IMR-90 (cell line): ENCODE measurements around the gene GALNT6. TPM values are rescaled to one million over a fixed set of nuclear protein-coding genes. Genes with fewer than 3 reads are reported as not detected.

Experiments used
- ATAC-seq: fragments of 200-7000 bp; cut with Tn5 transposase; 2 replicates; pipeline ENCODE4 v1.9.1; 2020; ENCODE audit warnings: low read depth, mild to moderate bottlenecking, moderate library complexity
- BruUV-seq: library from RNA; stranded (reverse); fragments of 400-500 nt; replicated peaks from 2 replicates; lab custom pipeline; 2021; lab: Mats Ljungman, UMichigan
- CTCF ChIA-PET: fragments of 300-600 bp; formaldehyde crosslinking; extraction: SDS; loops from one replicate; lab custom pipeline; 2021; ENCODE audit warnings: antibody characterized with exemption; lab: Yijun Ruan, JAX
- POLR2A ChIA-PET: fragments of 300-600 bp; sonication (Branson Sonifier 250); formaldehyde crosslinking; loops from one replicate; lab custom pipeline; 2022; ENCODE audit warnings: antibody characterized with exemption; ENCODE audit not compliant: unreplicated experiment; lab: Charles Lee
- DNase-seq: peaks from one replicate; pipeline ENCODE4 v3.0.0; 2013
- H2AFZ ChIP-seq: replicated peaks from 2 replicates; pipeline ENCODE3; 2013; ENCODE audit warnings: low read length, mild to moderate bottlenecking; ENCODE audit not compliant: poor library complexity
- H2AK5ac ChIP-seq: 2 replicates; pipeline ENCODE4 v1.6.1; 2013; ENCODE audit warnings: low read depth, low read length, inconsistent platforms
- H2AK9ac ChIP-seq: replicated peaks from 2 replicates; pipeline ENCODE3; 2013; ENCODE audit warnings: mild to moderate bottlenecking, low read depth, low read length, moderate library complexity; ENCODE audit not compliant: poor library complexity
- H2BK120ac ChIP-seq: 2 replicates; pipeline ENCODE4 v1.6.1; 2013; ENCODE audit warnings: low read depth, low read length, inconsistent platforms
- H2BK15ac ChIP-seq: 3 replicates; pipeline ENCODE4 v1.6.1; 2013; ENCODE audit warnings: low read depth, low read length, inconsistent platforms
- H2BK20ac ChIP-seq: 2 replicates; pipeline ENCODE4 v1.6.1; 2013; ENCODE audit warnings: low read depth, mild to moderate bottlenecking, inconsistent platforms, low read length, moderate library complexity
- H2BK5ac ChIP-seq: 2 replicates; pipeline ENCODE4 v1.6.1; 2013; ENCODE audit warnings: mild to moderate bottlenecking, low read depth, low read length, inconsistent platforms; ENCODE audit not compliant: poor library complexity, severe bottlenecking
- H3K14ac ChIP-seq: replicated peaks from 2 replicates; pipeline ENCODE4 v1.6.1; 2013; ENCODE audit warnings: low read depth, low read length, inconsistent platforms
- H3K18ac ChIP-seq: 2 replicates; pipeline ENCODE4 v1.6.1; 2013; ENCODE audit warnings: low read depth, low read length, control low read depth
- H3K23ac ChIP-seq: 2 replicates; pipeline ENCODE4 v1.6.1; 2013; ENCODE audit warnings: low read depth, low read length, inconsistent platforms
- H3K27ac ChIP-seq: 2 replicates; pipeline ENCODE4 v1.5.1; 2013; ENCODE audit warnings: mild to moderate bottlenecking, control low read depth, low read length; ENCODE audit not compliant: insufficient read depth
- H3K27me3 ChIP-seq: 2 replicates; pipeline ENCODE4 v1.6.1; 2013; ENCODE audit warnings: low read length; ENCODE audit not compliant: control insufficient read depth, insufficient read depth
- H3K36me3 ChIP-seq: 2 replicates; pipeline ENCODE4 v1.6.1; 2013; ENCODE audit warnings: low read length, mixed read lengths; ENCODE audit not compliant: control insufficient read depth, insufficient read depth
- H3K4ac ChIP-seq: 2 replicates; pipeline ENCODE4 v1.6.1; 2013; ENCODE audit warnings: low read depth, low read length, inconsistent platforms
- H3K4me1 ChIP-seq: 2 replicates; pipeline ENCODE4 v1.6.1; 2013; ENCODE audit warnings: low read length, mixed read lengths; ENCODE audit not compliant: control insufficient read depth, insufficient read depth
- H3K4me2 ChIP-seq: 2 replicates; pipeline ENCODE4 v1.6.1; 2013; ENCODE audit warnings: low read depth, mild to moderate bottlenecking, control low read depth, low read length, moderate library complexity
- H3K4me3 ChIP-seq: 2 replicates; pipeline ENCODE4 v1.5.1; 2013; ENCODE audit warnings: low read depth, mild to moderate bottlenecking, control low read depth, low read length, moderate library complexity; ENCODE audit not compliant: insufficient read depth
- H3K56ac ChIP-seq: 2 replicates; pipeline ENCODE4 v1.6.1; 2013; ENCODE audit warnings: low read length, inconsistent platforms; ENCODE audit not compliant: insufficient read depth; ENCODE audit errors: extremely low read depth
- H3K79me1 ChIP-seq, 2 experiments: 2 replicates each; pipeline ENCODE4 v1.6.1; 2013; ENCODE audit warnings: low read length in 2 of 2, inconsistent platforms in 1 of 2, low read depth in 1 of 2
- H3K9ac ChIP-seq: 2 replicates; pipeline ENCODE4 v1.6.1; 2013; ENCODE audit warnings: low read depth, low read length, control low read depth
- H3K9me1 ChIP-seq: 2 replicates; pipeline ENCODE4 v1.6.1; 2013; ENCODE audit warnings: low read length, inconsistent platforms; ENCODE audit not compliant: insufficient read depth
- H3K9me3 ChIP-seq: 2 replicates; pipeline ENCODE4 v1.6.1; 2013; ENCODE audit warnings: low read length; ENCODE audit not compliant: control insufficient read depth, insufficient read depth
- H4K20me1 ChIP-seq: 2 replicates; pipeline ENCODE4 v1.6.1; 2013; ENCODE audit warnings: low read length, inconsistent platforms; ENCODE audit not compliant: insufficient read depth
- H4K5ac ChIP-seq: 2 replicates; pipeline ENCODE4 v1.6.1; 2013; ENCODE audit warnings: mild to moderate bottlenecking, low read depth, low read length, control low read depth
- H4K8ac ChIP-seq, 2 experiments: 2 replicates each; pipeline ENCODE4 v1.6.1; 2013; ENCODE audit warnings: low read depth in 2 of 2, low read length in 2 of 2, control low read depth in 1 of 2, inconsistent platforms in 1 of 2
- H4K91ac ChIP-seq: 2 replicates; pipeline ENCODE4 v1.6.1; 2013; ENCODE audit warnings: low read depth, low read length, inconsistent platforms; ENCODE audit not compliant: insufficient read depth
- CHD1 ChIP-seq: IDR thresholded peaks from 2 replicates; pipeline ENCODE4 v1.6.1; 2012; ENCODE audit warnings: low read depth, low read length, improper control_type of control experiment
- FOS ChIP-seq: fragments of 150-350 bp; IDR thresholded peaks from 2 replicates; pipeline ENCODE4 v1.6.1; 2016; ENCODE audit warnings: low read depth, low read length
- MAZ ChIP-seq: IDR thresholded peaks from 2 replicates; pipeline ENCODE4 v1.6.1; 2012; ENCODE audit warnings: low read depth, mild to moderate bottlenecking, low read length, improper control_type of control experiment, moderate library complexity, borderline replicate concordance
- MXI1 ChIP-seq: IDR thresholded peaks from 2 replicates; pipeline ENCODE4 v1.6.1; 2012; ENCODE audit warnings: low read depth, mild to moderate bottlenecking, low read length, moderate library complexity, borderline replicate concordance
- NFE2L2 ChIP-seq: fragments of 150-350 bp; IDR thresholded peaks from 2 replicates; pipeline ENCODE4 v1.6.1; 2016; ENCODE audit warnings: low read depth, mild to moderate bottlenecking, low read length
- POLR2A ChIP-seq: IDR thresholded peaks from 2 replicates; pipeline ENCODE4 v1.6.1; 2012; ENCODE audit warnings: mild to moderate bottlenecking, low read depth, low read length
- RAD21 ChIP-seq: IDR thresholded peaks from 2 replicates; pipeline ENCODE4 v1.6.1; 2012; ENCODE audit warnings: low read length, improper control_type of control experiment
- dilution Hi-C: fragments of 300-500 bp; cut with HindIII; formaldehyde crosslinking; loops from one replicate; pipeline ENCODE4 v1.14.3; 2018; ENCODE audit warnings: low sequenced_read_pairs; ENCODE audit not compliant: unreplicated experiment
- in situ Hi-C: fragments of 300-500 bp; cut with MboI; formaldehyde crosslinking; loops from 3 replicates; pipeline ENCODE4 v1.14.3; 2019; ENCODE audit warnings: low sequenced_read_pairs, inconsistent platforms, mixed read lengths
- intact Hi-C: fragments of 100-400 bp; cut with micrococcal nuclease; formaldehyde crosslinking; loops from 2 replicates; pipeline ENCODE4 v1.10.0; 2022
- polyA plus RNA-seq, 3 experiments: library from polyadenylated mRNA; depleted of rRNA; stranded (reverse); fragments of >200 nt; gene quantifications; 2 replicates each; pipeline ENCODE4 v1.2.3, GENCODE V29; 2012; ENCODE audit warnings: low replicate concordance in 1 of 3
- total RNA-seq: library from RNA; depleted of rRNA; stranded (reverse); fragments of >200 nt; gene quantifications from 2 replicates; pipeline ENCODE4 v1.2.3, GENCODE V29; 2012
- TF ChIP-seq, protein P1 (sequence below): fragments of 150-350 bp; IDR thresholded peaks from 2 replicates; pipeline ENCODE4 v1.6.1; 2016; ENCODE audit warnings: low read depth, mild to moderate bottlenecking, low read length, moderate library complexity, borderline replicate concordance
- TF ChIP-seq, protein P2 (sequence below): fragments of 150-350 bp; IDR thresholded peaks from 2 replicates; pipeline ENCODE4 v1.6.1; 2017; ENCODE audit warnings: mild to moderate bottlenecking, antibody characterized with exemption, low read length, low read depth

GALNT6 gene
- total and polyA plus RNA-seq, 2 of the 4 experiments (the other 2 are of a cell fraction) = 17.1 to 23.7 TPM

DNA sequence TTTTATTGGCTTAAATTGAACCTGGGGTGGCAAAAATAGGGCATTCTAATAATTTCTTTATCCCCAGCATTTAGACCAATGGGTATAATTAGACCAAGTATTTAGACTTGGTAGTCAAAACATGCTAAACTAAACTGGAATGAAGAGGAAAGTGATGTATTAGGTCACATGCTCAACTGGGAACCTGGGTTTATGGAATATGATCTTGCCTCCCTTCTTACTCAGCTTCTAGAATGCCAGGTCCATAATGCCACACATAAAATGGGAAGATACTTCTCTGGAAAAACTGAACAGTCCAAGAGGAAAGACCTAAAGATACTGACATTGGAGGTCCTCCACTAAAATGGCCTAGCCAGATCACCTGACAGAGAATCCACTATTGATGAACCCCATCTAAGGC lies 61.0 kb downstream of the GALNT6 start:
- Histone ChIP-seq H4K20me1 (no peaks in the 10 kb centered on the region), H3K79me1 (no peaks in the 10 kb centered on the region), H3K4ac (no peak overlapping the region), H2AFZ (no peak overlapping the region), H3K4me3 (no peak overlapping the region), H4K8ac (no peak overlapping the region), H3K56ac (no peak overlapping the region), H3K27me3 (no peaks in the 10 kb centered on the region), H3K18ac (no peak overlapping the region), H3K36me3 (no peaks in the 10 kb centered on the region), H3K14ac (no peak overlapping the region), H2BK20ac (no peak overlapping the region), H4K91ac (no peak overlapping the region), H3K27ac (no peak overlapping the region), H3K4me1 (peaks cover 6% of the 10 kb centered on the region; the same call in 1 of the 2 replicates), H3K9me1 (peaks cover 11% of the 10 kb centered on the region; the same call in 1 of the 2 replicates), H2BK15ac (no peak overlapping the region), H3K23ac (no peak overlapping the region), H2BK5ac (no peak overlapping the region), H3K4me2 (no peak overlapping the region), H4K5ac (no peak overlapping the region), H2AK9ac (no peak overlapping the region), H3K9ac (no peak overlapping the region), H2AK5ac (no peak overlapping the region), H3K9me3 (no peaks in the 10 kb centered on the region), H2BK120ac (no peak overlapping the region)
- CTCF ChIA-PET = interaction anchor here (0.8 kb wide), 1 partner anchor 22 kb away, joined by 3 read pairs; no protein-coding TSS in a partner anchor
- ATAC-seq (no peak; the same call in 1 of the 2 replicates), DNase-seq (peak; percentile 37)
- intact Hi-C loops (no loop called here), in situ Hi-C loops (no loop called here), dilution Hi-C loops (no loop called here)
- POLR2A ChIA-PET = no interaction called here
- no peak for TF ChIP-seq CHD1
- TF ChIP-seq NFE2L2 = no peak
- TF ChIP-seq, protein P1, sequence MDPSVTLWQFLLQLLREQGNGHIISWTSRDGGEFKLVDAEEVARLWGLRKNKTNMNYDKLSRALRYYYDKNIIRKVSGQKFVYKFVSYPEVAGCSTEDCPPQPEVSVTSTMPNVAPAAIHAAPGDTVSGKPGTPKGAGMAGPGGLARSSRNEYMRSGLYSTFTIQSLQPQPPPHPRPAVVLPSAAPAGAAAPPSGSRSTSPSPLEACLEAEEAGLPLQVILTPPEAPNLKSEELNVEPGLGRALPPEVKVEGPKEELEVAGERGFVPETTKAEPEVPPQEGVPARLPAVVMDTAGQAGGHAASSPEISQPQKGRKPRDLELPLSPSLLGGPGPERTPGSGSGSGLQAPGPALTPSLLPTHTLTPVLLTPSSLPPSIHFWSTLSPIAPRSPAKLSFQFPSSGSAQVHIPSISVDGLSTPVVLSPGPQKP = no peak
- no peak for TF ChIP-seq MAZ
- TF ChIP-seq FOS = no peak
- no peak for TF ChIP-seq POLR2A
- TF ChIP-seq MXI1 = no peak
- TF ChIP-seq RAD21 = no peak
- TF ChIP-seq, protein P2, sequence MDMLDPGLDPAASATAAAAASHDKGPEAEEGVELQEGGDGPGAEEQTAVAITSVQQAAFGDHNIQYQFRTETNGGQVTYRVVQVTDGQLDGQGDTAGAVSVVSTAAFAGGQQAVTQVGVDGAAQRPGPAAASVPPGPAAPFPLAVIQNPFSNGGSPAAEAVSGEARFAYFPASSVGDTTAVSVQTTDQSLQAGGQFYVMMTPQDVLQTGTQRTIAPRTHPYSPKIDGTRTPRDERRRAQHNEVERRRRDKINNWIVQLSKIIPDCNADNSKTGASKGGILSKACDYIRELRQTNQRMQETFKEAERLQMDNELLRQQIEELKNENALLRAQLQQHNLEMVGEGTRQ = peak; percentile 38; the same call in 1 of the 2 replicates
- no TSS peak for BruUV-seq
